GM12892 (cell line): Measurements from ENCODE around the gene ERBB4.

Experiments
- DNase-seq: peaks from one replicate; pipeline ENCODE4 v3.0.0; 2011; ENCODE audit not compliant: insufficient read length
- FAIRE-seq: peaks from 2 replicates; lab custom pipeline; 2011; peaks lifted over from hg19 to GRCh38; lab: Jason Lieb, UNC
- POLR2A ChIP-seq: IDR thresholded peaks from 2 replicates; pipeline ENCODE4 v1.6.1; 2011; ENCODE audit warnings: low read depth, low read length, control low read depth
- POLR2AphosphoS5 ChIP-seq: IDR thresholded peaks from 2 replicates; pipeline ENCODE4 v1.6.1; 2011; ENCODE audit warnings: low read depth, low read length, control low read depth
- TAF1 ChIP-seq: IDR thresholded peaks from 2 replicates; pipeline ENCODE4 v1.6.1; 2011; ENCODE audit warnings: low read depth, mild to moderate bottlenecking, control low read depth, low read length, borderline replicate concordance

ERBB4 gene

GRCh38 chr2:211458974-211459373, 1079.6 kb downstream of the ERBB4 start:
- TF ChIP-seq TAF1 (no peak), POLR2A (no peak), POLR2AphosphoS5 (no peak)
- no peak for DNase-seq
- FAIRE-seq = no peak

DNA sequence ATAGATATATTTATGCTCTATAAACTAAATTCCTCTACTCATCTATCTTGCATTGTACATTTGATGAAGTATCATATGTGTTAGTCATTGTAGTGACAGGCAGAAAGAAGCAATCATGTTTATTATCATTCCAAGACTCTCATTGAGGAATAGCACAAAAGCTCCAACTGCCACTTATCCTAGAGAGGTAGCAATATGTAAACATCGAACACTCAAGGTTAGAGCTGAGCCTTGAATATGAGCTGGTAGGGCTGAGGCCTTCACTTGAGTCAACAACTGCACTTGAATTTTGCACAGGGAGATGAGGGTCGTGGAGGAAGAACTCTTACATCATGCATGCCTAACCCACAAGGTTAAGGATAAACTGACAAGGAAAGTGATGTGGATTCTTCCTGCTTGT, 1081.3 kb downstream of the ERBB4 start:
- DNase-seq (no peak), FAIRE-seq (no peak)
- TF ChIP-seq POLR2A = no peak
- no peak for TF ChIP-seq POLR2AphosphoS5
- TF ChIP-seq TAF1 = no peak

- DNase-seq (peak; percentile 0), FAIRE-seq (no peak)
- TF ChIP-seq POLR2A (no peak), TAF1 (no peak), POLR2AphosphoS5 (no peak)
These were observed 1083.3 kb downstream of the ERBB4 start for GRCh38 chr2:211455216-211455841.

- no peak for DNase-seq
- no peak for FAIRE-seq
- TF ChIP-seq TAF1 (no peak), POLR2AphosphoS5 (no peak), POLR2A (no peak)
These were observed 1083.9 kb downstream of the ERBB4 start for GRCh38 chr2:211454679-211455078.

- DNase-seq = no peak
- FAIRE-seq = no peak
- TF ChIP-seq POLR2A (no peak), POLR2AphosphoS5 (no peak), TAF1 (no peak)
These were observed 1085.2 kb downstream of the ERBB4 start for GRCh38 chr2:211453311-211453887.

DNA sequence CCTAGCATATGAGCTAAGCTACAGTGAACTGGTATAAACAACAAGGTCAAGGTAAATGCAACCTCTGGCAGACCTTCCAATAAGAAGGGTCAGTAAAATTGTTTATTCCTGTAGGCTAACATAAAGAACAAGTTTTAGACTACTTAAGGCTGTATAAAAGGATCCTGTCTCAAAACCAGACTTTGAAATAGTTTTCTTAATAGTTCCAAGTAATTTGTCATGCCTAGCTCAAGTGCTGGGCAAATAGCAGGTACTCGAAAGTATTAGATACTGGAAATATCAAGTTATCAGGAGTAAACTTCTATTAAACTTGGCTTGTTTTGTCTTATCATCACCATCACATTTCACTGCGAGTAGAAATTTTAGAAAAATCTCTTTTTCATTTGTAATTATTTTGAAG, 1087.0 kb downstream of the ERBB4 start:
- FAIRE-seq (no peak), DNase-seq (no peak)
- TF ChIP-seq POLR2A (no peak), POLR2AphosphoS5 (no peak), TAF1 (no peak)

DNA sequence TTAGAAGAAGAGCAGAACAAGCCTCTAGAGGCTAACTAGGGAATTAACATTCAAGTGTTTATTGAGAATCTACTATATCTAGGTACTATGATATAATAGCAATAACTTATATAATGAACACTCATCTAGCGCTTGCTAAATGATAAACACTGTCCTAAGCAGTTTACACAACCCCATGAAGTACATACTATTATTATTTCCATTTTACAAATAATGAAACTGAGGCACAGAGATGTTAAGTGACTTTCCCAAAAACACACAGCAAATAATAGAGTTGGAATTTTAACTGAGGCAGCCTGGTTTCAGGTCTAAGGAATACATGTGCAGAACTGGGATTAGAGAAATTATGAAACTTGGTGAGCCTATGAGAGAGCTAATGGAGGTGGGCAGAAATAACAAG, 1088.8 kb downstream of the ERBB4 start:
- DNase-seq (no peak), FAIRE-seq (no peak)
- TF ChIP-seq POLR2AphosphoS5 = no peak
- no peak for TF ChIP-seq TAF1
- no peak for TF ChIP-seq POLR2A

- DNase-seq (no peak), FAIRE-seq (no peak)
- no peak for TF ChIP-seq POLR2A
- TF ChIP-seq TAF1 = no peak
- no peak for TF ChIP-seq POLR2AphosphoS5
These were observed 1091.1 kb downstream of the ERBB4 start for GRCh38 chr2:211447548-211447947.

- no peak for FAIRE-seq
- no peak for TF ChIP-seq TAF1
- no peak for TF ChIP-seq POLR2AphosphoS5
- TF ChIP-seq POLR2A = no peak
- DNase-seq = no peak
These were observed 1098.5 kb downstream of the ERBB4 start for GRCh38 chr2:211440107-211440506.

GRCh38 chr2:211439011-211439410, 1099.6 kb downstream of the ERBB4 start:
- DNase-seq = no peak
- no peak for FAIRE-seq
- no peak for TF ChIP-seq TAF1
- no peak for TF ChIP-seq POLR2A
- no peak for TF ChIP-seq POLR2AphosphoS5

DNA sequence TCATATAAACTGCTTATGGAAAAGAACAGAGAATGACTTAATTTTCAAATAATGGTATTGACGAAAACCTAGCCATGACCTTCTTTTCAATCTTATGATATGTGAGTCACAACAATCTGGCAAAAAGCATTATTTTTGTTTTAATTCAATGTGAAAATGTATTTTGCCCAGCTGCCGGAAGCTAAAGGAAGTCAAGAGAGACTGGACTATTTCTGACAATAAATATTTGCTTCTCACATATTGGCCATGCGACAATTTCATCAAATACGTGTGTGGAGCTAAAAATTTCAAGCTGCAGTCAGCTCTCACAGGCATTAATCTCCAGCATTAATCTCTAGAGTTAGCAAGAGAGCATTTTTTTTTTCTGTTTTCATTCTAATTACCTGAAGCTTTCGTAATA, 1101.2 kb downstream of the ERBB4 start:
- DNase-seq (no peak), FAIRE-seq (no peak)
- TF ChIP-seq TAF1 = no peak
- TF ChIP-seq POLR2A = no peak
- no peak for TF ChIP-seq POLR2AphosphoS5

DNA sequence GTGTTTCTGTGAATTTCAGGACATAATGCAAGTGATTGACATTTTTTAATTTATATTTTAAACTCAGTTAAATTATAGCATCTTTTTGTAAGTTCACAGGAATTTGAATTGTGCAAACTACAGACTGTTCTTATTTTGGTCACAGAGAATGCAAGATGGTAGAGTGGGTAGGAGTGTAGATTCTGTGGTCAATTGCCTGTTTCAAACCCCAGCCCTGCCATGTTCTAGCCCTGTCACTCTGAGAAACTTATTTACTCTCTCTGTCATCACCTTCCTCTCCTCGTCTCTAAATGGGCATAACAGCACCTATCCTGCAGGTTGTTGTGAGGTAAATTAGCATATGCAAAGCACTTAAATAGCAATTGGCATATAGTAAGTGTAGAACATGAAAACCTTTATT, 1102.4 kb downstream of the ERBB4 start:
- DNase-seq (no peak), FAIRE-seq (no peak)
- TF ChIP-seq POLR2AphosphoS5 (no peak), TAF1 (no peak), POLR2A (no peak)
